ENCODE measurements around the gene EXOC6. TPM values are rescaled to one million over a fixed set of nuclear protein-coding genes. Genes with fewer than 3 reads are reported as not detected.

Gene EXOC6
- total RNA-seq, 1 experiment from 2014 or later: 9.3 TPM

DNA sequence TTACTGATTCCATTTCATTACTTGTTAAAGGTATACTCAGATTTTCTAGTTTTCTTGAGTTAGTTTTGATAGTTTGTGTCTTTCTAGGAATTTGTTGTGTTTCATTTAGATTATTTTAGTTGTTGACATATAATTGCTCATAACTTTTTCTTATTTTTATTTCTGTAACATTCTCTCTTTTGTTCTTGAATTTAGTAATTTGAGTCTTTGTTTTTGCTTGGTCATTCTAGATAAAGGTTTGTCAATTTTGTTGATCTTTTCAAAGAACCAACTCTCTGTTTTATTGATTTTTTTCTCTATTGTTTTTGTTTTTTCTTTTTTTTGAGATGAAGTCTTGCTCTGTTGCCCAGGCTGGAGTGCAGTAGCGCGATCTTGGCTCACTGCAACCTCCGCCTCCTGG lies 7.2 kb downstream of the EXOC6 start:
- H3K79me2 ChIP-seq (ENCODE audit: low read depth): 0 out of 2 replicates have a peak, but pooled peaks cover 9% of the 10 kb centered on the region
- TF ChIP-seq, protein P1, sequence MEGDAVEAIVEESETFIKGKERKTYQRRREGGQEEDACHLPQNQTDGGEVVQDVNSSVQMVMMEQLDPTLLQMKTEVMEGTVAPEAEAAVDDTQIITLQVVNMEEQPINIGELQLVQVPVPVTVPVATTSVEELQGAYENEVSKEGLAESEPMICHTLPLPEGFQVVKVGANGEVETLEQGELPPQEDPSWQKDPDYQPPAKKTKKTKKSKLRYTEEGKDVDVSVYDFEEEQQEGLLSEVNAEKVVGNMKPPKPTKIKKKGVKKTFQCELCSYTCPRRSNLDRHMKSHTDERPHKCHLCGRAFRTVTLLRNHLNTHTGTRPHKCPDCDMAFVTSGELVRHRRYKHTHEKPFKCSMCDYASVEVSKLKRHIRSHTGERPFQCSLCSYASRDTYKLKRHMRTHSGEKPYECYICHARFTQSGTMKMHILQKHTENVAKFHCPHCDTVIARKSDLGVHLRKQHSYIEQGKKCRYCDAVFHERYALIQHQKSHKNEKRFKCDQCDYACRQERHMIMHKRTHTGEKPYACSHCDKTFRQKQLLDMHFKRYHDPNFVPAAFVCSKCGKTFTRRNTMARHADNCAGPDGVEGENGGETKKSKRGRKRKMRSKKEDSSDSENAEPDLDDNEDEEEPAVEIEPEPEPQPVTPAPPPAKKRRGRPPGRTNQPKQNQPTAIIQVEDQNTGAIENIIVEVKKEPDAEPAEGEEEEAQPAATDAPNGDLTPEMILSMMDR (conservative IDR thresholded peaks at IDR 0.05): no peak
- no peak for TF ChIP-seq EZH2 (IDR thresholded peaks at IDR 0.05; ENCODE audit: low read depth)
- no peak overlapping the region for H2AFZ ChIP-seq
- no peak for DNase-seq
- no peaks in the 10 kb centered on the region for H3K27me3 ChIP-seq (ENCODE audit: insufficient read depth, low read depth)
- no peaks in the 10 kb centered on the region for H3K9me3 ChIP-seq (ENCODE audit: insufficient read depth, low read depth)
- no peak overlapping the region for H3K27ac ChIP-seq
- ChIA-PET CTCF (no interaction called here), POLR2A (ENCODE audit: unreplicated experiment) (no interaction called here)
- H3K9me2 ChIP-seq (ENCODE audit: insufficient read depth): no peaks in the 10 kb centered on the region
- no peak overlapping the region for H3K4me3 ChIP-seq
- H3K36me3 ChIP-seq (ENCODE audit: low read depth): no peaks in the 10 kb centered on the region
- no peak overlapping the region for H3K4me2 ChIP-seq
- no peaks in the 10 kb centered on the region for H4K20me1 ChIP-seq (ENCODE audit: insufficient read depth)
- BruUV-seq (replicated peaks): no TSS peak
- no peaks in the 10 kb centered on the region for H3K4me1 ChIP-seq (replicated peaks; ENCODE audit: insufficient read depth)
- no peaks in the 10 kb centered on the region for H3F3A ChIP-seq (ENCODE audit: insufficient read depth, low read depth)
- intact Hi-C loops (cut with micrococcal nuclease; ENCODE audit: unreplicated experiment): no loop called here

- DNase-seq: no peak
- CTCF ChIA-PET: no interaction called here
- Histone ChIP-seq H3K79me2 (ENCODE audit: low read depth) (0 out of 2 replicates have a peak, but pooled peaks cover 9% of the 10 kb centered on the region), H4K20me1 (ENCODE audit: insufficient read depth) (no peaks in the 10 kb centered on the region), H3K27ac (no peak overlapping the region), H3K27me3 (ENCODE audit: insufficient read depth, low read depth) (no peaks in the 10 kb centered on the region), H3K4me3 (no peak overlapping the region), H3K36me3 (ENCODE audit: low read depth) (no peaks in the 10 kb centered on the region), H2AFZ (no peak overlapping the region), H3F3A (ENCODE audit: insufficient read depth, low read depth) (no peaks in the 10 kb centered on the region), H3K9me3 (ENCODE audit: insufficient read depth, low read depth) (no peaks in the 10 kb centered on the region), H3K4me2 (no peak overlapping the region), H3K9me2 (ENCODE audit: insufficient read depth) (no peaks in the 10 kb centered on the region), H3K4me1 (replicated peaks; ENCODE audit: insufficient read depth) (no peaks in the 10 kb centered on the region)
- TF ChIP-seq, protein P1 (conservative IDR thresholded peaks at IDR 0.05): no peak
- TF ChIP-seq EZH2 (IDR thresholded peaks at IDR 0.05; ENCODE audit: low read depth): no peak
- BruUV-seq (replicated peaks): no TSS peak
- POLR2A ChIA-PET (ENCODE audit: unreplicated experiment): no interaction called here
- intact Hi-C loops (cut with micrococcal nuclease; ENCODE audit: unreplicated experiment): no loop called here
Measured at GRCh38 chr10:92857904-92858514, 9.7 kb downstream of the EXOC6 start.

DNA sequence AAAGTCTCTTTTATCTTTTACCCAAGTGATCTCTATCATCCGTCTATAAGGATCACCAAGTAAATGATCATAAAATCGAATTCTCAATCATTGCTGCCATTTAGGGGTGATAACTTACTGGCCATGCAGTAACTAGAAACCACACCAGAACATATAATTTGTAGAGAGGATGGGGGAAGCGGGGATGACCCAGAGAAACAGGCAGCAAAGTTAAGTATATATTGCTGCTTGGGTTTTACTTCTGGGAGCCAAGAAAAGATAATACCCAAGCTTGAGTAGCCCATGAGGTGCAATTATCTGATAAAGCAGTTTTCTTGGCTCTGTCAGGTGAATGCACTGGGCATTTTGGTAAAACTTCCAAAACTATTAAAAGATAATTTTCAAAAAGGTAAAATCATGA lies 18.9 kb downstream of the EXOC6 start:
- no peak overlapping the region for H3K4me2 ChIP-seq
- no peaks in the 10 kb centered on the region for H3F3A ChIP-seq (ENCODE audit: insufficient read depth, low read depth)
- no peak overlapping the region for H3K27ac ChIP-seq
- H3K36me3 ChIP-seq (ENCODE audit: low read depth): no peaks in the 10 kb centered on the region
- H3K4me1 ChIP-seq (replicated peaks; ENCODE audit: insufficient read depth): no peaks in the 10 kb centered on the region
- ChIA-PET CTCF (no interaction called here), POLR2A (ENCODE audit: unreplicated experiment) (no interaction called here)
- no peaks in the 10 kb centered on the region for H3K9me3 ChIP-seq (ENCODE audit: insufficient read depth, low read depth)
- intact Hi-C loops (cut with micrococcal nuclease; ENCODE audit: unreplicated experiment): no loop called here
- no peaks in the 10 kb centered on the region for H4K20me1 ChIP-seq (ENCODE audit: insufficient read depth)
- no peak overlapping the region for H2AFZ ChIP-seq
- no TSS peak for BruUV-seq (replicated peaks)
- no peaks in the 10 kb centered on the region for H3K27me3 ChIP-seq (ENCODE audit: insufficient read depth, low read depth)
- no peak overlapping the region for H3K4me3 ChIP-seq
- TF ChIP-seq, protein P1 (conservative IDR thresholded peaks at IDR 0.05): no peak
- TF ChIP-seq EZH2 (IDR thresholded peaks at IDR 0.05; ENCODE audit: low read depth): no peak
- DNase-seq: no peak
- H3K79me2 ChIP-seq (ENCODE audit: low read depth): peaks cover 3% of the 10 kb centered on the region; the same call in 1 of the 2 replicates
- H3K9me2 ChIP-seq (ENCODE audit: insufficient read depth): no peaks in the 10 kb centered on the region

All from PC-9 (cell line).